LoVo (cell line): ENCODE measurements around the gene ALPL.

ENCODE experiments used
- DNase-seq: peaks from one replicate; pipeline ENCODE4 v3.0.0-alpha.2; 2016; ENCODE audit warnings: low spot score

The ALPL gene

GRCh38 chr1:21576031-21576797 is 67.0 kb downstream of the ALPL start:
- DNase-seq, result no peak

- no peak for DNase-seq
Measured at GRCh38 chr1:21576798-21577187, 67.6 kb downstream of the ALPL start.

- DNase-seq, result no peak
Measured at GRCh38 chr1:21577324-21577723, 68.1 kb downstream of the ALPL start.

GRCh38 chr1:21577933-21578332 is 68.7 kb downstream of the ALPL start:
- DNase-seq, result no peak

GRCh38 chr1:21579791-21580190 is 70.6 kb downstream of the ALPL start:
- no peak for DNase-seq

GRCh38 chr1:21584096-21584495 is 74.9 kb downstream of the ALPL start:
- no peak for DNase-seq

- DNase-seq, result no peak
Measured at GRCh38 chr1:21585037-21585436, 75.8 kb downstream of the ALPL start.

GRCh38 chr1:21586222-21586621 is 77.0 kb downstream of the ALPL start:
- no peak for DNase-seq

- DNase-seq, result peak; percentile 75
Measured at GRCh38 chr1:21586846-21587601, 77.8 kb downstream of the ALPL start.

GRCh38 chr1:21587602-21587953 is 78.4 kb downstream of the ALPL start:
- no peak for DNase-seq

- no peak for DNase-seq
Measured at GRCh38 chr1:21589618-21590017, 80.4 kb downstream of the ALPL start.

- no peak for DNase-seq
Measured at GRCh38 chr1:21590126-21590880, 81.1 kb downstream of the ALPL start.

- DNase-seq, result no peak
Measured at GRCh38 chr1:21590934-21591333, 81.7 kb downstream of the ALPL start.

- no peak for DNase-seq
Measured at GRCh38 chr1:21592086-21592865, 83.1 kb downstream of the ALPL start.

- no peak for DNase-seq
Measured at GRCh38 chr1:21593231-21593630, 84.0 kb downstream of the ALPL start.

- no peak for DNase-seq
Measured at GRCh38 chr1:21594501-21594900, 85.3 kb downstream of the ALPL start.

- DNase-seq, result no peak
Measured at GRCh38 chr1:21594935-21595897, 86.0 kb downstream of the ALPL start.

GRCh38 chr1:21596174-21596573 is 87.0 kb downstream of the ALPL start:
- no peak for DNase-seq

- no peak for DNase-seq
Measured at GRCh38 chr1:21596628-21597027, 87.4 kb downstream of the ALPL start.

GRCh38 chr1:21597753-21598152 is 88.5 kb downstream of the ALPL start:
- DNase-seq, result no peak

- no peak for DNase-seq
Measured at GRCh38 chr1:21598417-21598816, 89.2 kb downstream of the ALPL start.
